ENCODE data around the gene ARHGAP32.

GRCh38 chr11:128927683-128928336, 264.3 kb downstream of the ARHGAP32 start:
- TF ChIP-seq MAX (IDR thresholded peaks at IDR 0.05) (no peak), CTCF (IDR thresholded peaks at IDR 0.05 in 2 of 3, conservative IDR thresholded peaks at IDR 0.05 in 1 of 3; ENCODE audit: borderline replicate concordance in 1 of 3, insufficient read depth in 1 of 3, low read depth in 2 of 3, low read length in 2 of 3) (no peak), POLR2A (IDR thresholded peaks at IDR 0.05; ENCODE audit: borderline replicate concordance, extremely low read depth, insufficient read depth, insufficient read length) (no peak), EZH2phosphoT487 (IDR thresholded peaks at IDR 0.05; ENCODE audit: borderline replicate concordance) (no peak), RAD21 (IDR thresholded peaks at IDR 0.05; ENCODE audit: low read depth) (no peak), SIN3A (IDR thresholded peaks at IDR 0.05; ENCODE audit: low read depth) (no peak)
